ENCODE data around the gene WNT3A.

Gene WNT3A

DNA sequence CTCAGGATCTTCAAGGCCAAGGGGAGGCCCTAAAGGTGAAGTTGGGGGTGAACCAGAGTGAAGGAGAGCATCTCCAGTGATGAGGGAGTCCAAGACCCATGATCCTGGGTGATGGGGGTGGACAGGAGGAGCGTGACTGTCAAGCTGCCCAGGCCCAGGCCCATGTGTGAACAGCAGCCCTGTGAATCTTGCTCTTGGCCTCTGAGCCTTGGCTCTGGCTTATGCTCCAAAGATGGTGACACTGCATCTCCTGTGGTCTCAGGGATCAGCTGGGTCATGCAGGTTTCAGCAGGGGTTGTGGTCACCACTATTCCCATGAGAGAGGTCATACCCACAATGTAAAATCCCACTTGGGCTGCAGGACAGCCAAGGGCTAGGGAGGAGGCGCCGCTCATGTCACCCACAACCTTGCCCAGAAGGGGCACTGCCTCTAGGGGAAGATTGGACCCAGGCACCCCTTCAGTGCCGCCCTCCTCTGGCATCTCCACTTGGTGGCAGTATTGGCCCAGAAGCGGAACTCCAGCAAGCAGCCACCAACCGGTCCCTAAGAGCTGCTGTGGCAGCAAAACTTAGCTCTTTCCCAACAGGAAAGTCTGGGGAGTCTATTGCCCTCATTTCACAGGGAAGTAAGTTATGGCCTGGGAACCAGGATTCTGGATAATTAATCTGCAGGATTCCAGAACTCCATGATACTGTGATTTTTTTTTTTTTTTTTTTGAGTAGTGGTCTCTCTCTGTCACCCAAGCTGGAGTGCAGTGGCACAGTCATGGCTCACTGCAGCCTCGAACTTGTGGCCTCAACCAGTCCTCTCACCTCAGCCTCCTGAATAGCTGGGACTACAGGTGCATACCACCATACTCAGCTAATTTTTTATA, 7.5 kb upstream of the WNT3A start:
- peak in 2 of 4 experiments; percentile 10 to 50 for DNase-seq

DNA sequence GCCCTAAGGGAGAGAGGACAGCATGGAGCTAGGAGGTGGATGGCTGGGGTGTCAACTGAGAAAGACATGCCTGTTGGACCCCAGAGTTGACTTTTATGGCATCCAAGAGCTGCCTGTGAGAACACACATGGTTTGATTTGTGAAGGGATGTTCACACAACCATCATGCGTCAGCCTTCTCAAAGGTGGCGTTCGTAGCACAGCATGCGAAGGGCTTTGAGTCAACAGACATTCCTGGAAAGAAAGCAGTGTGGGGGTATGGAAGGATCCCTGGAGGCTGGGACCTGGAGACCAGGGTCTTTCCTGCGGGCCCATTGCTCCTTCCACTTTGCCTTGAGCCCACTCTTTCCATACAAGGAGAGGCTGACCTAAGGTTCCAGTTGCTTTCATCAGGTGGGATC, 6.4 kb upstream of the WNT3A start:
- DNase-seq, result no peak

DNA sequence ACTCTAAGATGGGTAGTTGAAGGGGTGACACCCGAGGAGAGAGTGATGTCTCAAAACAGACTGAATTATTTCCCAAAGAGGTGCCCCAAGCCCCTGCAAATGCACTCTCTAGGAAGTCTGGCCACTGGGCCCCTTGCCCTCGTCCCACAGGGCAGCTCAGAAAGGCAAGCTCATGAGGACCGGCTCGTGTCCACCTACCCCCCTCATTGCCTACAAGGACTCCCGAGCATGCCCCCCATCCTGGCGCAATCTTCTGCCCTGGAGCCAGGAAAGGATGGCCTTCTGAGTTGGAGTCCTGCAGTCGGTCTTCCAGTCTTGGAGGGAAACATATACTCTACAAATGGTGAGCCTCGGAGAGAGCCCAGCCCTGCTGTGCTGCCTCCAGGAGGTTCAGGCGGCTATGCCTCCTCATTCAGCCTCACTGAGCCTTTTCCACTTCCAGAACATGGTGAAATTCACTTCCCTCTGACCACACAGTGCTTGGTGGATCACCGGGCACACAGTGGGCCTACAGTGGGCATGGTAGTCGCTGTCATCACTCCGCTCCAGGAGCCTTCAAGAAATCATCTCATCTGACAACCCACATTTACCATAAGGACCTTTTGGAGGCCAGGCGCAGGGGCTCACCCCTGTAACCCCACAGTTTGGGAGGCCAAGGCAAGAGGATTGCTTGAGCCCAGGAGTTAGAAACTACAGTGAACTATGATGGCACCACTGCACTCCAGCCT, 5.8 kb upstream of the WNT3A start:
- DNase-seq, result no peak

DNA sequence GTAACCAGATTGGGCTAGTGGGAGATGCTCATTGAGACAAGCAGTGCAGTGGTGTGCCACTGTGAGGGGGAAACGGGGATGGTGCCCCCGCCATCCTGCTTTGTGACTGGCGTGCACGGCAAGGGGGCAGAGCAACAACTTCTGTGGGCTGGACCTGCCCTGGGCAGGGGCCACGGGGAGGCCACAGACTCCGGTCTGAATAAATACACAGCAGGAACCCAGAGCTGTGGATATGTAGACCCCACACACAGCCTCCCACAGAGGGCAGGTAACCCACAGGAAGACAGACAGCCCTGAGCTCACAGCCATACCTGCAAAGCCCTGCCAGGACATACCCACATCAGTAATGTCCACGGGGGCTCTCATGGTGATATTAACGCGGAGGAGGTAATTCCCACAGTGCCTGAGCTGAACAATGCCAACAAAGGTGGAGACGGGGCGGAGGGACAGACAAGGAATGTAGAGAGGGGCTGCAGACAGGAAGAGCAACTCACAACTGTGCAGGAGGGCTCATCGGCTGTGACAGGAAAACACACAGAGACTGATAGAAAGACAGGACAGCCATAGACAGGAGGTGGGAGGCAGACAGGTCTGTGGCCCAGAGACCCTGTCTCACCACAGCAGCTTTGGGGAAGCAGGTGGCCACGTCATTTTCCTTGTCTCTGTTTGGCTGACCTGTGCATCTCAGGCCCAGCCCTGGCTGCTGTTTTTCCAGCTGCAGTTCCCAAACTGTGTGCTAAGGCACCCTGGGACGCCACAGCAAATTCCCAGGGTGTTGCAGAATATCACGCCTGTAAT, 4.9 kb upstream of the WNT3A start:
- DNase-seq, result no peak

DNA sequence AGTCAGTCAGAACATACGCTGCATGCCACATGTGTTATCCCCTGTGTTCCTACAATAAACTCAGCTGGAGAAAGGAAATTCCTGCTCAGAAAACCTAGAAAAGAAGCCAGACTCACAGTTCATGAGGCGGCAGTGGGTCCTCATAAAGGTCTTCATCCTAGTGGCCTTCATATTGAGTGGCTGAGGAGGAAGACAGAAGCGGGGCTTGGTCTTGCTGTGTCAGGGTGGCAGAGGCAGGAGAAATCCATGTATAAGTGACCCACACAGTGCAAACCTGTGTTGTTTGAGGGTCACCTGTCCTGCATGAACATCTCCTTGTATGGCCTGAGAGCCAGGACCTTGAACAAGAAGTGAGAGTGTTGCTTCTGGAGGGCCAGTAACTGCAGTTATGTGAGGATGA, 4.0 kb upstream of the WNT3A start:
- no peak for DNase-seq

DNA sequence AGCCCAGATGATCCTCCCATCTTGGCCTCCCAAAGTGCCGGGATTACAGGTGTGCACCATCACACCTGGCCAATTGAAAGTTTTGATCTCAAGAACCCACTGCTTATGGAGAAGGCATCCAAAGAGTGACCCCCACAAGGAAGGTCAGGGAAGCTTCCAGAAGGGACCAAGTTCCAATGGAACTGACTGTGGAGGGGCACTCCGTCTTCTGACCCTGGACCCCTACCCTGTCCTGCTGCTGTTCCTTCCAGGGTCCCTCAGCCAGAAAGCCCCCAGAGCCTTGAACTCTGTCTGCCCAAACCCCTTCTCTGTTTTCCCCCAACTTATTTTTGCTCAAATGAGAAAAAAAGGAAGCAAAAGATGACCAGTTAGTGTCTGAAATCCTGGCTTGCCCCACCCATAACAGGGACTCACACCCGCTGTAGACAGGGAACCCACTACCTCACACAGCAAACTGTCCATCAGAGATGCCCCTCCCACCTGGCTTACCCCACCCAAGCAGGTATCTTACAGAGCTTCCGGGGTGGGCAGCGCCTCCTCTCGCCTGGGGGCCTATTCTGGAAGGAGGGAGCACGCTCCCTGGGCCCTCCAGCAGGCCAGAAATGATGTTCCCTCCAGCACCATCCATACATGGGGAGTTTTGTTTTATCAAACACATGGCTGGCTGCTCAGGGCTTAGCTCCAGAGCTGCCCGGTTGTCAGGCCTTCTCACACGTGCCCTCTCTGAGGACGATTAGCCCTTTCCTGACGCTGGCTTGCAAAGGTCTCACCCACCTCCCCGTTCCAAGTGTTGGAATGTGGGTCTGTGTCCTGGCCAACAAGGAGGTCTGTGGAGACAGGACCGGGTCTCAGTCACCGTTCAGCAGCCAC, 3.1 kb upstream of the WNT3A start:
- DNase-seq, result no peak

DNA sequence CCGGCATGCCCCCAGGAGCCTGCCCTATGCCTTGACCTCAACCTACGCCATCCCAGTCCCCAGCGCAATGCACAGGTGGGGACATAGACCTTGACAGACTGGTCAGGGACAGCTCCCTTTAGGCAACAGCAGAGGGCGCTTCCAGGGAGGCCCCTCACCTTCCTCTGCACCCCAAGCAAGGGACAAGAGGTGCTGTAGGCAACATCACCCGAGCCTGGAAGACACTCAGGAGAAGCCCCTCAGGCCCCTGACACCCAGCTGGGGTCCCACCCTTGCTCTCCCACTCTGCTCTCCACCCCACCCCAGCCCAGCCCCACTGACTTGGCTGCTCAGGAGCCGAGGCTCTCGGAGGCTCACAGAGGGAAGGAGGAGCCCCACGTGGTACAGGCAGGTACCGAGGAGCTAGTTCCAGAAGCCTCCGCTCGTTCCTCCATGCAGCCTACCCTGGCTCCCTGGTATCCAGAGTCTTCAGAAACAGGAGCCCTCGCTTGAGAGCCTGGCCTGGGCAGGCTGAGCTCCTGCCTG, 2.4 kb upstream of the WNT3A start:
- no peak for DNase-seq

DNA sequence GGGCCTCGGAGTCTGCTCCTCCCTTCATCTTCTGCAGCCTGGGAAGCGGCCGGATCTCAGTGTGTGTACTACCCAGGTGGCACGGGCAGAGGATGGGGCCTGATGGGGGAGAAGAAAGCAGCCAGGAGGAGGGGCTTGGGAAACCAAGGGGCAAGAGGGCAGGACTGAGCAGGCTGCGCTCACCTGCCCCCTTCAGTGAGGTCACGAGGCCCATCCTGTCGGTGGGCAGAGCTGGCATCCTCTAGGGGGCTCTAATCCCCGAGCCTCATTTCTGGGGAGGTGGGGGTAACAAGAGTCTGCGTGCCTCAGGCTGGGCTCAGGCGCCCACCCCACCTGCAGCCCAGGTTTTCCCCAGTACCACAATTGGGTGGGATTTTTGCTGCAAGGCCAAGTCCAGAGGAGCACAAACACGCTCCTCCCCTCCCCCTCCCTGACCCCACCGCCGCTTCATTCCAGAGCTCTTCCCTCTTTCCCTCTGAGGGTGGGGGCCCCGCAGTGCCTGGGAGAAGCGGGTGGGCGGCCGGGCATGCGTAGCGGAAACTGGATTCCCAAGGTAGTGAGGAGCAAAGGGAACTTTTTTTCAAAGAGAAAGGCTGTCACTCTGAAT, 1.8 kb upstream of the WNT3A start:
- DNase-seq, result no peak

DNA sequence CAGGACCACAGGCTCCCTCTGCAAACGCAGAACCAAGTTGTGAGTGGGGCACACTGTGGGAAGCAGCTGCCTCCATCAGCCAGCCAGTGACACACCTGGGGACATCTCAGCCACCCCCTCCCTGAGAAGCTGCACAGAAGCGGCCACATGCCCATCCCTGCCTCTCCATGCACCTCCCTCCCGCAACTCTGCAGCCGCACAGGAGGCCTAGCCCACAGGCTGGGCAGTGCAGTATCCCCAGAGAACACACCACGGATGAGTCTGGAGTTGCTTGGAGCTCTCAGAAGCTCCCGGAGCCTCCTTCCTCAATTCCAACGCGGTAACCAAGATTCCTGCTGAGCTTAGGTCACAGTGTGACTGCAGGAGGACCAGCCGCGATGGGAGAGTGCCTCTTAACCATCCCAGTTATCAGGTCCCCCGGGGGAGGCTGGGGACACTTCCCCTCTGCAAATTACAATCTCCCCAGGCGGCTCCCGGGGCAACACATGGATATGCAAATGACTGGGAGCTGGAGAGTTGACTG, 1.2 kb upstream of the WNT3A start:
- no peak for DNase-seq

DNA sequence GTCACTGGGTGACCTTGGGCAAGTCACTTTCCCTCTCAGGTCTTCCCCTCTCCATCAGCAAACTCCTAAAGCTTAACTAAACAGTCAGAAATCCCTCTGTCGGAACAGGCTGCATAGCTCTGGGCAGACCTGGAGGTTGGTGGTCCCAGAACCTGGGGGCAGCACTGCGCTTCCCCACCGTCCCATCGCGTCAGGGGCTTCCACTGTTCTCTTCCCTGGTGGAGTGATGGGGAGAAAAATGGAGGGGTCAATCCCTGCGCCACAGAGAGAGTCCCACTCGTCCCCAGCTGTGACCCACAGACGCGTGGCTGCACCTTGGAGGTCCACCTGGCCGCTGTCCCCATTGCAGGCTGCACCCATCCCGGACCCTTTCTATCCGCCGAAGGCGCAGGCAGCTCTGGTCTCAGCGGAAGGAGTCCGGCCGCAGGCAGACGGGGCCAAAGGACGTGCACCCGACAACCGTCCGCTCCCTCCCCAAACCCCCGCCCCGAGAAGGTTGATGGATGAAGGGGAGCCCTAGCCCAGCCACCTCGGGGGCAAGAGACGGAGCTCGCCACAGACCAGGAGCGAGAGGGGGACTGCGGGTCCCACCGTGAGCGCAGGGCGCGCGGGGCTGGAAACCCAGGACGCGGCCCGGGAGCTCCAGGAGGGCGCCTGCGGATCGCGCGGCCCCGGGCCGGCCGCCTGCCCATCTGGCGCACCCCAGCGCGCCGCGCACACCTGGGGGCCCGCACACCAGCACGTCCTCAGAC, 588 bp upstream of the WNT3A start:
- DNase-seq, result no peak

DNA sequence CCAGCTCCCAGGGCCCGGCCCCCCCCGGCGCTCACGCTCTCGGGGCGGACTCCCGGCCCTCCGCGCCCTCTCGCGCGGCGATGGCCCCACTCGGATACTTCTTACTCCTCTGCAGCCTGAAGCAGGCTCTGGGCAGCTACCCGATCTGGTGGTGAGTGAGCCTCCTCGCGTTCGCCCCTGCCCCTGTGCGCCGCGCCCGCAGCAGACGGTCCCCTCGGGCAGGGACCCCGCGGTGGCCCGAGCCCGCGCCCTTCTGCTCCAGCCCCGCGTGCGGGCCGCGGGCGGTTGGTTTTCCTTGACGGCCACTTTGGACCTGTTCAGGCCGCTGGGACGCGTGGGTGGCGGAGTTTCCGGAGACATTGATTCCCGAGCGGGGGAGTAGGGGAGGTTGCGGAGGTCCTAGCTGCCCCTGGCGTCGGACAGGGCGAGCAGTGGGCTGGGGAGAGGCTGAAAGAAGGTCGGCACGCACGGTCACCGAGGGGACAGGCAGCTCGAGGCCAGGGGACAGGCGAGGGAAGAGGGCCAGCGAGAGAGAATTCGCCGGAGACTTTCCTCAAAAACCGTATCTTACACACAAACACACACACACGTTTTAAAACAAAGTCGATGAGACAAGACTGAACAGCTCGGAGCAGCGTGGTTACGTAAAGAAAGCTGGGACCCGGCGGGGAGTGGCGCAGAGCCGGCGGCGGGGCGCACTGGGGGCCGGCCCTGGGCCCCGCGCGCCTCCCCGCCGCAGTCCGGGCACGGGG, 427 bp downstream of the WNT3A start:
- no peak for DNase-seq

DNA sequence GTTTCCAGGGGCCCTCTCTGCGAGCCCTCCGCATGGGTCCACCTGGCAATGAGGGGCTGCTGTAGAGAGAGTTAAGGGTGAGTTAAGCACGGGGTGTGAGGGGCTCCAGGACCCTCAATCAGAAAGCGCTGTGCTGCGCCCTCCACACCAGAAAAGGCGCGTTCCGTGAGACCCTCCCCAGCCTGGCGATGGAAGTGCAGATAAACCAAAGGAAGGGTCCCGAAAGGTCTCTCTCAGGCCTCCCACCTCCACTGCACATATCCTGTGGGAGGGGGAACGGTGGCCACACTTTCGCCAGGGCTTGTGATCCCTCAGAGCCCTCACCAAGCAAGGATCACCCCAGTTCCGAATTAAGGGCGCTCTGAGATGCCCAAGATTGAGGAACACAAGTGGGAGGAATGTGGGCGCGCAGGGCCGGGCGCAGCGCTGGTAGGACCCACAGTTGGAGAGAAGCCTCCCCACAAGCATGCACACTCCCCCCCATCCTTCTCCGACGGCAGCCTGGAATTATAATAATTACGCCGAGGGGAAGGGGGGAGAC, 1.1 kb downstream of the WNT3A start:
- DNase-seq, result no peak

DNA sequence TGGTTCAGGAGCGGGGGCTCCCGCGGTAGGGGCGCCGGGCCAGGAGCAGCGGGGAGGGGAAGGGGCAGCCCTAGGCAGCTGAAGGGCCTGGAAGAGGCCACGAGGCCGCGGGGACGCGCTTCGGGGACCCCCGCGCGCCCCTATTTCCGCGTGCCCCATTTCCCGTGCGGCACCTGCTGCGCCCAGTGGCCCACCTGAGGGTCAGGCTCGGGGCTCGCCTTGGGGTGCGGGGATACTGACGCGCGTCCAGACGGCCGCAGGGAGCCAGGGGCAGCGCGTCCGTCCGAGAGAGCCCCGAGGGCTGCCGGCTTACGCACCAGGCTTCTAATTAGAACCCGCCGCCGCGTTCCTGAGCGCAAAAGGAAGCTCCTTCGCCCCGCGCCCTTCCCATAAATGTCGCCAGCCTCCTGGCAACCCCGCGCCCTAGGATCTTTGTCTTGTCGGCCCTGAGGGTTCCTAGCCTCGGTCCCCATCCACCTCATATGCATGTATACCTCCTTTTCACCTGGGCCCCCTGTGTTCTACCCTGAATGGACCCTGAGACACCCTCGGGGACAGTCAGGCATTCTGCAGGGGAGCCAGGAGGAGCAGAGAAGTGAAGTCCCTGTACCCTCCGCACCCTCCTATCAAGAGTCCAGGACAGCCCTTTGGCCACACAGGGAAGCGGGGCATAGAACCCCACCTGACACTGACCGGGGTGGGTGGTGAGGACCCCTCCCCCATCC, 1.8 kb downstream of the WNT3A start:
- no peak for DNase-seq

DNA sequence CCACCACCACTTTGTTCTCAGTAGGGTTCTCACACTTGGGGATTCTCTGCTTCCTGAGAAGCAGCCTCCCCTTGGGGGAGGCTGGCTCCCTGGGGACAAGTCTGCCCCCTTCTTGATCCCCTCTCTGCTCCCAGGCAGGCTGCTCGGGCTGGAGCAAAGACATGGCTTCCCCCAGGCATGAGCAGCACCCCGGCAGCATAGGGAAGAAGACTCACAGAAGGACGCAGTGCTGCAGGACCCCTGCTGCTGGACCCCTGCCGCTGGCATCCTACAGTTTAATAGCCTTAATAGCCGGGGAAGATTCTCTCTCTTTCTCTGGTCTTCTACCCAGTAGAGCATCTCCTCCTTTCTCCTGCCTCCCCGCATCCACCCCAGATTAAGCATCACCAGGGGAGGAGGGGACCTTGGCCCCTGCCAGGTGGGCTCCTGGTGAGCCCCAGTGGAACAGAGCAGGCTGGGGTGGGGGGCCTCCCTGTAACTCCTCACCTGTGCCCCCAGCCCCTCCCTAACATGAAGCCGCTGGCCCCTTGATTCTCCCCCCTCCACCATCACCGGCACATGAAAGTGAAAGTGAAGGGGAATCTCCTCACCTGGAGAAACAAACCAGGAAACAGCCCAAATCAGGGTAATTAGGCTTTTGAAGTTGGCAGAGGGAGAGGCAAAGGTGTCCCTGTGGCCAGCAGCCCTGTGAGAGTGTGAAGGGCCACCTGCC, 2.5 kb downstream of the WNT3A start:
- no peak for DNase-seq

DNA sequence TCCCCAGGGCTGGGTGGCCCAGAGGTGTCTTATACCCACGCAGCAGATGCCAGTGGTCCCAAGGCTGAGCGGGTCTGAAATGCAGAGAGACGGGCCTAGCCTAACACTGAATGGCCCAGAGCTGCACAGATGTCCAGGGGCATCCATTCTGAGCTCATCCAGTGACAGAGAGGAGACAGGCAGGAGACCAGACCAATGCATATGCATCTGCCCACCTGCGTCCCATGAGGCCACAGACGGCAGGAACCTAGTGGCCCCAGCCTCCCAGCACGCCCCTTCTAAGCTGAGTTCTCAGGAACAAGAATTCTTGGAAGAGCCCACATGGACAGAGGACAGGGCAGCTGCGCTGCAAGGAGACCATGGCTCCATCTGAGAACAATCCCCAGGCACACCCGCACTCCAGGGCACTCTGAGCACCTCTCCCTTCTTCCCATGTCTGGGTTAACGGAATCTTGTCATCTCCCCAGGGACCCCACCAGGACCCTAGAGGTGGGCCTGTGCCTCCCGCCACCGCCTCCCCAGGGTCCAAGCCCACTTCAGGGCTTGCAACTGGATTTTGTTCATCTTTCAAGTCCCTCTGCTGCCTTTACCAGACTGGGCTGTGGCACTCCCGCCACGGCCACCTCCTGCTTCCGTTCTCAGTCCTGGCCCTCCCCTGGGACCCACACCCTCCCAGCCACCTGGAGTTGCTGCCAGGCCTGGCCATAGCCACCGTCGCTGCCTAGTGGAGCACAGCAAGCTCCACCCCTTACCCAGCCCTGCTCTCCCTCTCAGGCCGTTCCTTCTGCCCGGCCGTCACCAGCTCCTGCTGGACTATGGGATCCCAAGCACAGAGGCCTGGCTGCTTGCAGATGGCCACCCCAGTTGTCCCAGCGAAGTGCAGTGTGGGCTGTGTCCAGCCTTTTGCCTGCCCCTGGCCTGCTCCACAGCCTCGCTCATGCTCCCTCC, 3.3 kb downstream of the WNT3A start:
- no peak for DNase-seq

DNA sequence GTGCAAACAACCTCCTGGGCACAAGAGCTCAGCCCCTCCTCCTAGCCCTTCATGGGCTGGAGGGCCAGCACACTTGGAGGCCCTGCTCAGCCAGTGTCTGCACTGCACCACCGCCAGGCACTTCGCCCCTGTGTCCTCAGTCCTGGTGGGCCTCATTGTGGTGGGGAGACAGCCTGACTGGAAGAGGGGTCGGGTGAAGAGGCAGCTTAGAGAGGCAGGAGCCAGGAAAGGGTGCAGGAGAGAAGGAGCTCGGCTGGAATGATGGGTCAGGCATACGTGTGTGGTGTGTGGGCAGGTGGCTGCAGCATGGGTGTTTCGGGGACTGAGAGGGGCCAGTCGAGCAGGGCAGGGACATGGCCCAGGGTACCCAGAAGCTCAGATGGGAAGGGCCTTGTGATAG, 4.1 kb downstream of the WNT3A start:
- no peak for DNase-seq

DNA sequence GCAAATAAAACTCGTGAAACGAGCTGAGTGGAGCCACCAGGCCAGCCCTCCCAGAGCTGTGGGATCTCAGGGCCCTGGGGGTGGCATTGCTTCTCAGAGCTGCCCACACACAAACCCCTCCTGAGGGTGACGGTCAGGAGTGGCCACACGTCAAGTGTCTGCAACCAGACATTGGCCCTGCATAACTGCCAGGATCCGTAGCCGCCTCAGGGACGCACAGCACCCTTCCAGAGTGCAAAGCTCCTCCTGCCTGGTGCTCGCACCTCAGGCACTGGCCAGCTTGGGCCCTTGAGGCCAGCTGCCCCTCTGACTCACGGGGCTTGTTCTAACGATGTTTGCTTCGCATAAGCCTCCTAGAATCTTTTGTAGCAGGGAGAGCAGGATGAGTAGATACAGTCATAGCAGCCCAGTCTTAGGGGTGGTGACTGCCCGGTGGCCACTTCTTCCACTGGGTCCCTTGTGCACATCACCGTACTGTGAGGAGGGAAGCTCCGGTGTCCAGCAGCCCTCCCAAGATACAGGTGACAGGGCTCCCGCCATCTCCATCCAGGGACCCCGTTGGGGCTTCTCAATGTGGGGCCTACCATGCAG, 5.0 kb downstream of the WNT3A start:
- DNase-seq, result no peak

Measured in activated naive CD4-positive, alpha-beta T cell (primary cell).